Measurements from ENCODE around the gene PKNOX2.

DNA sequence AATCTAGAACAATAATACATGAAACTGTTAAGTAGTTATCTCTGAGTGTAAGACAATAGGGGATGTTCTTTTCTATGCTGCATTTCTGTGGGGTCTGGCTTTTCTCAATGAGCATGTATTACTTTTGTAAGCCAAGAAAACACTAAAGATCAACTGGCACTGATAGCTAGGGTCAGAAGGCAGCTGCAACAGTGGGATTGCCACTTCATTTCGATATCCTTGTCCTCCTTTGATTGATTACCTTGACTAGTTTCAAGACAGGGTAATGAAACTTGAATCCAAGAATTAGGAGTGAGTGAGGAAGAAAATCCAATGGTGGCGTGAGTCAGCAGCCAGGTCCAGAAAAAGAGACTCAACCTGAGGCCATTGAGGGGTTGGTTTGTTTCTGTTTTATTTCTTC lies 285.0 kb downstream of the PKNOX2 start:
- TF ChIP-seq POLR2A (IDR thresholded peaks at IDR 0.05), result no peak
- TF ChIP-seq, protein P1, sequence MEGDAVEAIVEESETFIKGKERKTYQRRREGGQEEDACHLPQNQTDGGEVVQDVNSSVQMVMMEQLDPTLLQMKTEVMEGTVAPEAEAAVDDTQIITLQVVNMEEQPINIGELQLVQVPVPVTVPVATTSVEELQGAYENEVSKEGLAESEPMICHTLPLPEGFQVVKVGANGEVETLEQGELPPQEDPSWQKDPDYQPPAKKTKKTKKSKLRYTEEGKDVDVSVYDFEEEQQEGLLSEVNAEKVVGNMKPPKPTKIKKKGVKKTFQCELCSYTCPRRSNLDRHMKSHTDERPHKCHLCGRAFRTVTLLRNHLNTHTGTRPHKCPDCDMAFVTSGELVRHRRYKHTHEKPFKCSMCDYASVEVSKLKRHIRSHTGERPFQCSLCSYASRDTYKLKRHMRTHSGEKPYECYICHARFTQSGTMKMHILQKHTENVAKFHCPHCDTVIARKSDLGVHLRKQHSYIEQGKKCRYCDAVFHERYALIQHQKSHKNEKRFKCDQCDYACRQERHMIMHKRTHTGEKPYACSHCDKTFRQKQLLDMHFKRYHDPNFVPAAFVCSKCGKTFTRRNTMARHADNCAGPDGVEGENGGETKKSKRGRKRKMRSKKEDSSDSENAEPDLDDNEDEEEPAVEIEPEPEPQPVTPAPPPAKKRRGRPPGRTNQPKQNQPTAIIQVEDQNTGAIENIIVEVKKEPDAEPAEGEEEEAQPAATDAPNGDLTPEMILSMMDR (IDR thresholded peaks at IDR 0.05), result no peak

All from esophagus squamous epithelium (tissue), 4 donors.